ENCODE results near the gene ZNF668.
A peak's percentile ranks its signal among the peaks of the same experiment; 100 is the strongest.

Gene ZNF668

DNA sequence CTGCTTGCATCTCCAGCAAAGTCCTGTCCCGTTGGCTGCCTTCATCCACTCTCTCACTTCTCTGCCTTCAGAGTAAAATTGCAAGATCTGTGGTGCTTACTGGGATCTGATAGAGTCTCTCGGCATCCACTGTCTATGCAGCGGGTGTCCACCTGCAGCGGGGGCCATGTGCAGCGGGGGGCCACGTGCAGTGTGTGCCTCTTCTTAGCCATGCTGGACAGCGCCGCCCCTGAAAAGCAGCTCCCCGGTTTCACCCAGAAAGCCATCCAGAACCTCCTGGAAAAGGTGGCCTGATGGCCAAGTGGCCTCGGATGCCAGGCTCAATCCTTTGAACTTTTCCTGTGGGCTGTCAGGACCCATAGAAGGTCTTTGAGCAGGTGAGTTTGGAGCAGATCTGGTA is 31.2 kb downstream of the ZNF668 start:
- Histone ChIP-seq H3K9me3 (ENCODE audit: low read length) (no peaks in the 10 kb centered on the region), H3K36me3 (ENCODE audit: insufficient read depth, low read length) (peaks cover 9% of the 10 kb centered on the region), H2AFZ (ENCODE audit: low read depth, low read length) (no peak overlapping the region), H3K4me1 (ENCODE audit: insufficient read depth, low read length) (no peaks in the 10 kb centered on the region), H3K27me3 (ENCODE audit: insufficient read depth, low read length) (no peaks in the 10 kb centered on the region), H3K4me3 (ENCODE audit: low read length) (no peak overlapping the region)

DNA sequence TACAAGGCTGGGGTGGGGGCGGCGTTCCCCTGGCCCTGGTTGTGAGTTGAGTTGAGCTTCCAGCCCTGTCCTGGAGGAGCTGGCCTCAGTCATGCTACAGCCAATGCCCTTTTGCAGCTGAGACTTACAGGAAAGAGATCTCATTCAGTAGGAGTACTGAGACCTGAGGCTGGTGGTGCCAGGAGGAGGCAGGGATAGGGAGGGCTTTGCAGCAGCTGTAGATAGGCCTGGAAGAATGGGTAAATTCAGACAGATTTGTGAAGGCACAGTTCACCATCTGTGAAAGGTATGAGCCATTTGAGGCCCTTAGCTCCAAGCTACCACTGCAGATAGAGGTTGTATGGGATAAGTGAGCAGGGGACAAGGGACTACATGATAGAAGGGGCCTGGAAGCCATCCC is 35.0 kb downstream of the ZNF668 start:
- H3K36me3 ChIP-seq (ENCODE audit: insufficient read depth, low read length): peaks cover 9% of the 10 kb centered on the region
- no peaks in the 10 kb centered on the region for H3K9me3 ChIP-seq (ENCODE audit: low read length)
- peaks cover 2% of the 10 kb centered on the region for H3K4me1 ChIP-seq (ENCODE audit: insufficient read depth, low read length)
- no peak overlapping the region for H2AFZ ChIP-seq (ENCODE audit: low read depth, low read length)
- no peaks in the 10 kb centered on the region for H3K27me3 ChIP-seq (ENCODE audit: insufficient read depth, low read length)
- H3K4me3 ChIP-seq (ENCODE audit: low read length): no peak overlapping the region

DNA sequence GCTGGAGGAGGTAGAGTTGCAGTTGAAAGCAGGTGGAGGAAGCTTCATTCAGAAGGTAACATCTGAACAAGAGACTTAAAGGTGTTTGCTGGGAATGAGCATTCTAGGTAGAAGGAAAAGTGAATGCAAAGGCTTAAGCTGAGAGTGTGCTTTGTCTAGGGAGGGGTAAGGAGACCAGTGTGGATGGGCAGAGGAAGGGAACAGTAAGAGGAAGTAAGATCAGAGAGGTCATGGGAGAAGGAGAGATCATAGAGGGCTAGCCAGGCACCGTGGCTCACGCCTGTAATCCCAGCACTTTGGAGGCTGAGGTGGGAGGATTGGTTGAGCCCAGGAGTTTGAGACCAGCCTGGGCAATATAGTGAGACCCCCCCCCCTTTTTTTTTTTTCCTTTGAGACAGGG is 37.3 kb downstream of the ZNF668 start:
- H3K4me1 ChIP-seq (ENCODE audit: insufficient read depth, low read length): peaks cover 6% of the 10 kb centered on the region
- no peak overlapping the region for H3K4me3 ChIP-seq (ENCODE audit: low read length)
- no peak overlapping the region for H2AFZ ChIP-seq (ENCODE audit: low read depth, low read length)
- no peaks in the 10 kb centered on the region for H3K9me3 ChIP-seq (ENCODE audit: low read length)
- peaks cover 9% of the 10 kb centered on the region for H3K36me3 ChIP-seq (ENCODE audit: insufficient read depth, low read length)
- no peaks in the 10 kb centered on the region for H3K27me3 ChIP-seq (ENCODE audit: insufficient read depth, low read length)

DNA sequence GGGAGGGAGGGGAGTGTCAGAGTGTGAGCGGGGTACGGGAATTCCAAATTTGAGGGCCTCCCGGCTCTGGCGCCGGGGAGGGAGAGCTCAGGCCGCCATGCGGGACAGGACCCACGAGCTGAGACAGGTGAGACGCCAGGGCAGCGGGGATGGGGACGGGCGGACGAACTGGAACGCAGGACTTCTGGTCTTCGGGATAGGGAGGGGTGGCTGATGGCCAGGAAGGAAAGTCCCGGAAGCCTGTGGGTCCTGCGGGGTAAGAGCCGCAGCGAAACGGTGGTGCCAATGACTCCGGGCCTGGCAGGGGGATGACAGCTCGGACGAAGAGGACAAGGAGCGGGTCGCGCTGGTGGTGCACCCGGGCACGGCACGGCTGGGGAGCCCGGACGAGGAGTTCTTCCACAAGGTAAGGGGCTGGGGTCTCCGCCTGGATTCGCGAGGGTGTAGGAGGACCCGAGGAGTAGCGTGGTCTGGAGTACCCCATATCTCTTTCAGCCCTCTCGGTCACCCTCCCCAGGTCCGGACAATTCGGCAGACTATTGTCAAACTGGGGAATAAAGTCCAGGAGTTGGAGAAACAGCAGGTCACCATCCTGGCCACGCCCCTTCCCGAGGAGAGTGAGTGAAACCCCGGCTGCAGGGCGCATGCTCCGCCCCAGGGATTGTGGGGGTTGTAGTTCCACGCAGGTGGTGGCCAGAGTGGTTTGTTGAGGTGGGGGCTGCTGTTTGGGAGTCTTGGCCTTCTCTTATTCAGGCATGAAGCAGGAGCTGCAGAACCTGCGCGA is 40.1 kb downstream of the ZNF668 start:
- Histone ChIP-seq H3K27me3 (ENCODE audit: insufficient read depth, low read length) (no peaks in the 10 kb centered on the region), H3K36me3 (ENCODE audit: insufficient read depth, low read length) (peaks cover 3% of the 10 kb centered on the region), H2AFZ (ENCODE audit: low read depth, low read length) (peak overlapping the region; percentile 82), H3K4me1 (ENCODE audit: insufficient read depth, low read length) (peaks cover 6% of the 10 kb centered on the region), H3K9me3 (ENCODE audit: low read length) (no peaks in the 10 kb centered on the region), H3K4me3 (ENCODE audit: low read length) (peak overlapping the region; percentile 79)

DNA sequence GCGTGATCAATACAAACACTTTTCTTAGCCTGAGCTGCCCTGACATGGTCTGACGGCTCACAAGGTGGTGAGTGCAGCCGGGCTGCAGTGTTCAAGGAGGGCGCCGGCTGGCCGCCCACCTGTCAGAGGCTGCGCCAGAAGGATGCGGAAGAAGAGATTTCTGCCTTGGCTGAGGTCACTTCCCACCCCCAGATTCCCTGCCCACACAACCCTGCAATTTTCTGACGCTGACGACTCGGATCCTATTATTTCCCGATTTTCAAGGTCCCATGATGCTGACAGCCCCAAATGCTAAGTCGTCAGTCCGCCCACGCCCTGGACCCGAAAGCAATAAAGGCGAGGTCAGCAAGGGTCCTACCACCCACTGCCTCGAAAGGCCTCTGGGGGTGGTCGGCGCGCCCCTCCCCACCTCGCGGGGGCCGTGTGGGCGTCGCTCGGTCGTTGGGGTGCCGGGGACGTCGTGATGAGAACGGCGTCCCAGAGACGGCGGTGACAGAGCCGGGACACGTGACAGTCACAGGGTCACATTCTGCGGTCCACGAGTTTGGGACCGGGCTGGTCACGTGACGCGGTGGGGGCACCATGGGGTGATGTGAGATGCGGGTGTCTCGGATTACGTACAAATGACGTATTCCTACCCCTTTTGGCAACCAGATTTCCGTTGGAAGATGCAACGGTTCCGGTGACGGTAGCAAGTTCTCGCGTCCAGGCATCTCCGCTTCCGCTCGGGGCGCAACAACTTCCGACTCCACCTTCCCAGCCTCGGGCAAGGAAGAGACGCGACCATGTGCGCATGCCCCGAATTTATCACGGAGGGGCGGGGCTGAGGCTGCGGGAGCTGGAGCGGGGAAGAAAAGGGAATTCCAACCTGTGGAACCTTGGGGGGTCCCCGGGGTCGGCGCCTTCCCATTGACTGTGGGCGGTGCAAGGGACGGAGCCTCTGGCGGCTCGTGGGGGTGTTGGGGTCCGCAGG is 41.0 kb downstream of the ZNF668 start, which contains the start of gene STX4:
Gene STX4, plus strand, starts transcription at position 823 of the 973 bp plus-strand sequence. CDS start 248 bp downstream, outside the sequence.
- peaks cover 6% of the 10 kb centered on the region for H3K4me1 ChIP-seq (ENCODE audit: insufficient read depth, low read length)
- H3K9me3 ChIP-seq (ENCODE audit: low read length): no peaks in the 10 kb centered on the region
- no peaks in the 10 kb centered on the region for H3K27me3 ChIP-seq (ENCODE audit: insufficient read depth, low read length)
- H2AFZ ChIP-seq (ENCODE audit: low read depth, low read length): peak within 1 kb of the TSS; percentile 82
- H3K4me3 ChIP-seq (ENCODE audit: low read length): peak within 1 kb of the TSS; percentile 79
- H3K36me3 ChIP-seq (ENCODE audit: insufficient read depth, low read length): no peaks in the 10 kb centered on the region

DNA sequence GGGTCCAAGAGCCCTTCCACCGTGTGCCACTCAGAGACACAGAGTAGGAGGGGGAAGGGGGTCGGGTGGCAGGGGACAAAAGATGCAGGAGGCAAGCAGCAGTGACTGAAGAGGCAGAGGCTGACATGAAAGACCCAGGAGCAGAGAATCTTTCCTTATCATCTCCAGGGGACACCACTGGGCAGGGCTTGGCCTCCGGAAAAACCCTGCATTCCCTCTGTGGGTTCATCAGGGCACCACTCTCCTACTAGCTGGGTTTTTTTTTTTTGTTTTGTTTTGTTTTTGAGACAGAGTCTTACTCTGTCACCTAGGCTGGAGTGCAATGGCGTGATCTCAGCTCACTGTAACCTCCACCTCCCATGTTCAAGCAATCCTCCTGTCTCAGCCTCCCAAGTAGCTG is 42.8 kb downstream of the ZNF668 start:
- no peaks in the 10 kb centered on the region for H3K27me3 ChIP-seq (ENCODE audit: insufficient read depth, low read length)

DNA sequence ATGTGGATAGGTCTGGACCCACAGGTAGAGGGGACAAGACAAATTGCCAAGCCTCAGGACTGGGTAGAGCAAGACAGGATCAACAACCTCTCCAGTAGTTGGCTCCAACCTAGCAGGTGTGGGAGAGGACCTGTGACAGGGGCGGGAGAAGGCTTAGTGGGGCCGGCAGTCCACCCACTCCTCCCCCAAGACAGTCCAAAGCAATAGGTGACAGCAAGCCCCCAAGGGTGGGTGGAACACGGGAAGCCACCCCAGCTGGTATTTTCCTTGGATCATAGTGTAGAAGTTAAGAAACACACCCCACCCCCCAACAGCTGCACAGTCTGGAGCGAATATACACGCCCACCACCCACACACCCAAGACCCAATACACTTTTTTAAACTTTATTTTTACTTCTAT is 44.8 kb downstream of the ZNF668 start:
- H2AFZ ChIP-seq (ENCODE audit: low read depth, low read length): no peak overlapping the region
- peaks cover 4% of the 10 kb centered on the region for H3K4me1 ChIP-seq (ENCODE audit: insufficient read depth, low read length)
- H3K4me3 ChIP-seq (ENCODE audit: low read length): no peak overlapping the region
- no peaks in the 10 kb centered on the region for H3K9me3 ChIP-seq (ENCODE audit: low read length)
- no peaks in the 10 kb centered on the region for H3K36me3 ChIP-seq (ENCODE audit: insufficient read depth, low read length)
- no peaks in the 10 kb centered on the region for H3K27me3 ChIP-seq (ENCODE audit: insufficient read depth, low read length)

More for the DNA sequence above, 42.8 kb downstream of the ZNF668 start:
- Histone ChIP-seq H2AFZ (ENCODE audit: low read depth, low read length) (no peak overlapping the region), H3K4me3 (ENCODE audit: low read length) (no peak overlapping the region), H3K9me3 (ENCODE audit: low read length) (no peaks in the 10 kb centered on the region), H3K36me3 (ENCODE audit: insufficient read depth, low read length) (no peaks in the 10 kb centered on the region), H3K4me1 (ENCODE audit: insufficient read depth, low read length) (peaks cover 6% of the 10 kb centered on the region)

DNA sequence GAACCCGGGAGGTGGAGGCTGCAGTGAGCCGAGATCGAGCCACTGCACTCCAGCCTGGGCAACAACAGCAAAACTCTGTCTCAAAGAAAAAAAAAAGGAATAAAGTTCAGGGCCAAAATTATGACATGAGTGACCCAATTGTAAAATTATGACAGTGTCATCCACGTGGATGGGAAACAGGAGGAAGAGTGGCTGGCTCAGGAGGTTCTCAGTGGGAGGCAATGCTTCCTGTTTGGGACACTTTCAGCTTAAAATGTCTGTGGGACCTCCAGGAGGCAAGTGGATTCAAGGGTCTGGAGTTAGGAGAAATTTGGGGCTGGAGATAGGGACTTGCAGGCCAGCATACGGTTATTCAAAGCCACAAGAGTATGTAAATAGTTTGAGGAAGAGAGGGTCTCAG is 48.7 kb downstream of the ZNF668 start:
- H3K4me1 ChIP-seq (ENCODE audit: insufficient read depth, low read length): no peaks in the 10 kb centered on the region
- no peak overlapping the region for H2AFZ ChIP-seq (ENCODE audit: low read depth, low read length)
- H3K9me3 ChIP-seq (ENCODE audit: low read length): no peaks in the 10 kb centered on the region
- H3K27me3 ChIP-seq (ENCODE audit: insufficient read depth, low read length): no peaks in the 10 kb centered on the region
- no peak overlapping the region for H3K4me3 ChIP-seq (ENCODE audit: low read length)
- no peaks in the 10 kb centered on the region for H3K36me3 ChIP-seq (ENCODE audit: insufficient read depth, low read length)

DNA sequence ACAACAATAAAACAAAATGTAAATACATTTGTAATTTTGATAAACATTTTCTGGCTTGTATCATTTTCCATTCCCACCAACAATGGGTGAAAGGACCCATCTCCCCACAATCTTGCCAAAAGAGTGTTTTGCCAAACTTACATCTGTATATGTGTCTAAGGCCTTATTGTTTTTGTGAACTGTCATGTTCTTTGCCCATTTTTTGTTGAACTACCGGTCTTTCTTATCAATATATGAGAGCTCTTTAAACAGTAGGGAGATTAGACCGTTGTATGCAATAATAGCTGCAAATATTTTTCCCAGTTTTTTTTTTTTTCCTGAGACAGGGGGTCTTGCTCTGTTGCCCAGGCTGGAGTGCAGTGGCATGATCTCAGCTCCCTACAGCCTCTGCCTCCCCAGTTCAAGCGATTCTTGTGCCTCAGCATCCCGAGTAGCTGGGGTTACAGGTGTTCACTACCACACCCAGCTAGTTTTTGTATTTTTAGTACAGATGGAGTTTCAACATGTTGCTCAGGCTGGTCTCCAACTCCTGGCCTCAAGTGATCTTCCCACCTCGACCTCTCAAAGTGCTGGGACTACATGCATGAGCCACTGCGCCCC is 50.3 kb downstream of the ZNF668 start:
- Histone ChIP-seq H3K36me3 (ENCODE audit: insufficient read depth, low read length) (no peaks in the 10 kb centered on the region), H3K4me1 (ENCODE audit: insufficient read depth, low read length) (no peaks in the 10 kb centered on the region), H3K4me3 (ENCODE audit: low read length) (no peak overlapping the region), H3K9me3 (ENCODE audit: low read length) (no peaks in the 10 kb centered on the region), H2AFZ (ENCODE audit: low read depth, low read length) (no peak overlapping the region), H3K27me3 (ENCODE audit: insufficient read depth, low read length) (no peaks in the 10 kb centered on the region)

DNA sequence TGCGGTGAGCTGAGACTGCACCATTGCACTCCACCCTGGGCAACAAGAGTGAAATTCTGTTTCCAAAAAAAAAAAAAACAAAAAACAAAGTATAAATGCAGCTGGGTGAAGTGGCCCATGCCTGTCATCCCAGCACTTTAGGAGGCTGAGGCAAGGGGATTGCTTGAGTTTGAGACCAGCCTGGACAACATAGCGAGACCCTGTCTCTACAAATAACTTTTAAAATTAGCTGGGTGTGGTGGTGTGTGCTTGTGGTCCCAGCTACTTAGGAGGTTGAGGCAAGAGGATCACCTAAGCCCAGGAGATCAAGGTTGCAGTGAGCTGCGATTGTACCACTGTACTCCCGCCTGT is 50.8 kb downstream of the ZNF668 start:
- Histone ChIP-seq H3K4me3 (ENCODE audit: low read length) (no peak overlapping the region), H3K27me3 (ENCODE audit: insufficient read depth, low read length) (no peaks in the 10 kb centered on the region), H3K9me3 (ENCODE audit: low read length) (no peaks in the 10 kb centered on the region), H3K4me1 (ENCODE audit: insufficient read depth, low read length) (no peaks in the 10 kb centered on the region), H2AFZ (ENCODE audit: low read depth, low read length) (no peak overlapping the region), H3K36me3 (ENCODE audit: insufficient read depth, low read length) (no peaks in the 10 kb centered on the region)

DNA sequence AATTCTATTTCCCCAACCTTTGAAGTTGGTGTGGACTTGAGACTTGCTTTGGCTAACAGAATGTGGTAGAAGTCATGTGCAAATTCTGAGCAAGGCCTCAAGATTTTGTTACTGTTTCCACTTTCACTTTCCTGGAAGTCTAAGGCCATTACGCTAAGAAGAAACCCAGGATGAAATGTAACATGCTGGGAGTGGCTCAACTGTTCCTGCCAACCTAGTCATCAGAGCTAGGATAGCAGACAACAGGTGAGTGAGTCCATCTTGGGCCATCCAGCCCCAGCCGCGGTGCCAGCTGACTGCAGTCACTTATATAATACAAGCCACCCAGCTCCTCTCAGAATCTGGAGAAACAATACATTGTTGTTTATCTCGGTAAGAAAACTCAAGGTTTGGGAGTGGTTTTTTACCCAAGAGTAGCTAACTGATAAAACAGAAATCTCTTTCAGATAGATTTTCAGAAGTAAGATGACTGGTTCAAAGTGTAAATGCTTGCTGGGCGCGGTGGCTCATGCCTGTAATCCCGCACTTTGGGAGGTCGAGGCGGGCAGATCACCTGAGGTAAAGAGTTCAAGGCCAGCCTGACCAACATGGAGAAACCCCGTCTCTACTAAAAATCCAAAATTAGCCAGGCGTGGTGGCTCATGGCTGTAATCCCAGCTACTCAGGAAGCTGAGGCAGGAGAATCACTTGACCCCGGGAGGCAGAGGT is 51.3 kb downstream of the ZNF668 start:
- no peaks in the 10 kb centered on the region for H3K4me1 ChIP-seq (ENCODE audit: insufficient read depth, low read length)
- H3K27me3 ChIP-seq (ENCODE audit: insufficient read depth, low read length): no peaks in the 10 kb centered on the region
- no peaks in the 10 kb centered on the region for H3K36me3 ChIP-seq (ENCODE audit: insufficient read depth, low read length)
- no peak overlapping the region for H3K4me3 ChIP-seq (ENCODE audit: low read length)
- H2AFZ ChIP-seq (ENCODE audit: low read depth, low read length): no peak overlapping the region
- no peaks in the 10 kb centered on the region for H3K9me3 ChIP-seq (ENCODE audit: low read length)

DNA sequence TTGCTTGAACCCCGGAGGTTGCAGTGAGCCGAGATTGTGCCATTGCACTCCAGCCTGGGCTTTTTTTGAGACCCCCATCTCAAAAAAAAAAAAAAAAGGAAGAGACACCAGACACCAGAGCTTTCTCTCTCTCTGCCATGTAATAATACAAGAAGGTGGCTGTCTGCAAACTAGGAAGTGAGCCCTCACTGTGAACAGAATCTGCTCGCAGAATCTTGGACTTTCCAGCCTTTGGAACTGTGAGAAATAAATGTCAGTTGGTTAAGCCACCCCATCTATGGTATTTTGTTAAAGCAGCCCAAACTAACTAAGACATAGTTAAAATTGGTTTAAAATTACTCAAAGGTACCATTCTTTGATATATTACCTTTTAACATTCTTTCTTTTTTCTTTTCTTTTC is 53.5 kb downstream of the ZNF668 start:
- no peaks in the 10 kb centered on the region for H3K4me1 ChIP-seq (ENCODE audit: insufficient read depth, low read length)

More for the DNA sequence above, 53.5 kb downstream of the ZNF668 start:
- Histone ChIP-seq H3K36me3 (ENCODE audit: insufficient read depth, low read length) (no peaks in the 10 kb centered on the region), H2AFZ (ENCODE audit: low read depth, low read length) (no peak overlapping the region), H3K9me3 (ENCODE audit: low read length) (no peaks in the 10 kb centered on the region), H3K4me3 (ENCODE audit: low read length) (no peak overlapping the region), H3K27me3 (ENCODE audit: insufficient read depth, low read length) (no peaks in the 10 kb centered on the region)

Data from neuron (in vitro differentiated cells).